ENCODE results near the gene UBAP2L.

Gene UBAP2L

DNA sequence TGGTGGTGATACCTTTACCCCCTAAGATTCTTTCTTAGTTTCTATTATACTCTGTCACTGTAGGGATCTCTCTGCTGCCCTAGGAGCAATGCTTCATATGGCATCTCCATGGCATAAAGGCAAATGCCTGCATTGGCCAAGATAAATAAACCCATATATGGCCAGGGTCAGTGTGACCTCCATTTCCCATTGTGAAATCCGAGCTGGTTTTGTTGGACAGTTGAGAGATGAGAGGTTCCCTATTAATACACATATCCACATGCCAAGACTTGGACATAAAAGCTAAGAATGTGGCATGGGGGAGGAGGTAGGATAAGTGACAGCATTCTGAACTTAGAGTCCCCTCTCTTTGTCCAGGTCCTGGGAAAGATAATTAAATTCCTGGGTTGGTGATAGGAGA is 30.2 kb upstream of the UBAP2L start:
- Histone ChIP-seq H3K4me3 (ENCODE audit: insufficient read depth, low read length, poor library complexity, severe bottlenecking) (no peak overlapping the region), H3K79me2 (ENCODE audit: insufficient read depth, low read length) (no peaks in the 10 kb centered on the region), H3F3A (ENCODE audit: insufficient read depth) (no peaks in the 10 kb centered on the region), H3K27ac (ENCODE audit: low read depth, low read length) (no peak overlapping the region), H3K4me2 (ENCODE audit: low read depth, low read length, poor library complexity, severe bottlenecking) (no peak overlapping the region), H3K9me2 (replicated peaks; ENCODE audit: insufficient read depth, low read length) (no peaks in the 10 kb centered on the region), H3K9ac (ENCODE audit: low read length) (no peak overlapping the region), H4K20me1 (ENCODE audit: low read depth, low read length) (no peaks in the 10 kb centered on the region), H2AFZ (ENCODE audit: low read depth, low read length, severe bottlenecking) (no peak overlapping the region), H3K9me3 (ENCODE audit: insufficient read depth, low read length) (no peaks in the 10 kb centered on the region), H3K36me3 (ENCODE audit: low read length) (no peaks in the 10 kb centered on the region), H3K27me3 (ENCODE audit: low read length) (no peaks in the 10 kb centered on the region)
- no peak for TF ChIP-seq EZH2phosphoT487 (conservative IDR thresholded peaks at IDR 0.05; ENCODE audit: low read length)
- TF ChIP-seq, protein P1, sequence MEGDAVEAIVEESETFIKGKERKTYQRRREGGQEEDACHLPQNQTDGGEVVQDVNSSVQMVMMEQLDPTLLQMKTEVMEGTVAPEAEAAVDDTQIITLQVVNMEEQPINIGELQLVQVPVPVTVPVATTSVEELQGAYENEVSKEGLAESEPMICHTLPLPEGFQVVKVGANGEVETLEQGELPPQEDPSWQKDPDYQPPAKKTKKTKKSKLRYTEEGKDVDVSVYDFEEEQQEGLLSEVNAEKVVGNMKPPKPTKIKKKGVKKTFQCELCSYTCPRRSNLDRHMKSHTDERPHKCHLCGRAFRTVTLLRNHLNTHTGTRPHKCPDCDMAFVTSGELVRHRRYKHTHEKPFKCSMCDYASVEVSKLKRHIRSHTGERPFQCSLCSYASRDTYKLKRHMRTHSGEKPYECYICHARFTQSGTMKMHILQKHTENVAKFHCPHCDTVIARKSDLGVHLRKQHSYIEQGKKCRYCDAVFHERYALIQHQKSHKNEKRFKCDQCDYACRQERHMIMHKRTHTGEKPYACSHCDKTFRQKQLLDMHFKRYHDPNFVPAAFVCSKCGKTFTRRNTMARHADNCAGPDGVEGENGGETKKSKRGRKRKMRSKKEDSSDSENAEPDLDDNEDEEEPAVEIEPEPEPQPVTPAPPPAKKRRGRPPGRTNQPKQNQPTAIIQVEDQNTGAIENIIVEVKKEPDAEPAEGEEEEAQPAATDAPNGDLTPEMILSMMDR (IDR thresholded peaks at IDR 0.05; ENCODE audit: insufficient read depth, low read length, poor library complexity, severe bottlenecking) = no peak

DNA sequence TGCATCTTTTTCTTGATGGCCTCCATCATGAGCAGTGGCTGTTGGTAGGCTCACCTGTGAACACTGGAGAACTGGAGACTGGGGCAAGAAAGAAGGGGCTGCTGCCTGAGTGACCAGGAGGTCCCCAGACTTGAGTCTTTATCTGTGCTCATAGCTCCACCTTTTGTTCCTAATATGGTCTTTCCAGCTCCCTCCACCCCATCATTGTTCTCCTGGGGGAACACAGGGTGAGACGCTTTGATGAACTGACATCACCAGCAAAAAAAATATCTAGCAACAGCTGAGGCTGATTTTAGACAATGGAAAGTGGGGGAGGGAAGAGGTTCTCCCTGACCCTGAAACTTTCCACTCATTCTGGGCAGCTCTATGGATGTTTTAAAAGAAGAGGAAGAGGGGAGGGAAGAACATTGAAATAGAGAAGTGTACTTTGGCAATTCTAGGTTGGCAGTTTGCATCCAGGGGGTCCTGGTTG is 28.7 kb upstream of the UBAP2L start, which contains the start of gene TPM3:
Gene TPM3 (minus strand): TSS at position 111 of the 472 bp plus-strand sequence. CDS start 82 bp downstream, at position 29.
- Histone ChIP-seq H3K36me3 (ENCODE audit: low read length) (no peaks in the 10 kb centered on the region), H3K27me3 (ENCODE audit: low read length) (no peaks in the 10 kb centered on the region), H3F3A (ENCODE audit: insufficient read depth) (no peaks in the 10 kb centered on the region), H3K4me2 (ENCODE audit: low read depth, low read length, poor library complexity, severe bottlenecking) (no peak within 1 kb of the TSS), H3K9me2 (replicated peaks; ENCODE audit: insufficient read depth, low read length) (no peaks in the 10 kb centered on the region), H3K27ac (ENCODE audit: low read depth, low read length) (no peak within 1 kb of the TSS), H3K79me2 (ENCODE audit: insufficient read depth, low read length) (no peaks in the 10 kb centered on the region), H3K4me3 (ENCODE audit: insufficient read depth, low read length, poor library complexity, severe bottlenecking) (no peak within 1 kb of the TSS), H4K20me1 (ENCODE audit: low read depth, low read length) (no peaks in the 10 kb centered on the region), H3K9ac (ENCODE audit: low read length) (no peak within 1 kb of the TSS), H3K9me3 (ENCODE audit: insufficient read depth, low read length) (no peaks in the 10 kb centered on the region), H2AFZ (ENCODE audit: low read depth, low read length, severe bottlenecking) (no peak within 1 kb of the TSS)
- TF ChIP-seq, protein P1 (IDR thresholded peaks at IDR 0.05; ENCODE audit: insufficient read depth, low read length, poor library complexity, severe bottlenecking) = no peak
- TF ChIP-seq EZH2phosphoT487 (conservative IDR thresholded peaks at IDR 0.05; ENCODE audit: low read length) = no peak

DNA sequence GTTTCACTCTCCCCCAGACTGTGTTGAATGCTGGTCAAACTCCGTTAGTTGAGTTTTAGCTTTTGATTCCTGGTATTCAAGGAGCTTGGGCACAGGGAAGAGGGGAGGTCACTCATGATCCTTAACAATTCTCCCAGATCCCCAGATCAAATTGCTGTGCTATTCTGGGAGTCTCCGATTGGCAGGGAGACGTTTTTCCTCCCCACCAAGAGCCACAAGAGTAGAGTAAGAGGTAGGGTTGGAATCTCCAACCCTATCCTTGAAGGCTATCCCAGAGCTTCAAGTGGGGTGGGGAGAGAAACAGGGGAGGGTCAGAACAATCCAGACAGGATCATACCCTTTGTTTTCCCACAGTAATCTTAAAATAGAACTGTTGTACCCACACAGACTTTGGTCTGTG is 28.3 kb upstream of the UBAP2L start:
- Histone ChIP-seq H3K27ac (ENCODE audit: low read depth, low read length) (no peak overlapping the region), H3K4me2 (ENCODE audit: low read depth, low read length, poor library complexity, severe bottlenecking) (no peak overlapping the region), H3K9me3 (ENCODE audit: insufficient read depth, low read length) (no peaks in the 10 kb centered on the region), H3K9me2 (replicated peaks; ENCODE audit: insufficient read depth, low read length) (no peaks in the 10 kb centered on the region), H3K36me3 (ENCODE audit: low read length) (no peaks in the 10 kb centered on the region), H3K9ac (ENCODE audit: low read length) (no peak overlapping the region), H4K20me1 (ENCODE audit: low read depth, low read length) (no peaks in the 10 kb centered on the region), H2AFZ (ENCODE audit: low read depth, low read length, severe bottlenecking) (no peak overlapping the region), H3K79me2 (ENCODE audit: insufficient read depth, low read length) (no peaks in the 10 kb centered on the region), H3K27me3 (ENCODE audit: low read length) (no peaks in the 10 kb centered on the region), H3K4me3 (ENCODE audit: insufficient read depth, low read length, poor library complexity, severe bottlenecking) (no peak overlapping the region), H3F3A (ENCODE audit: insufficient read depth) (no peaks in the 10 kb centered on the region)
- TF ChIP-seq EZH2phosphoT487 (conservative IDR thresholded peaks at IDR 0.05; ENCODE audit: low read length) = no peak
- TF ChIP-seq, protein P1 (IDR thresholded peaks at IDR 0.05; ENCODE audit: insufficient read depth, low read length, poor library complexity, severe bottlenecking) = no peak

Measured in SU-DHL-6 (cell line).